ENCODE measurements around the gene NCKAP5.

GRCh38 chr2:133561045-133561852 lies 7.0 kb downstream of the NCKAP5 start:
- peak; percentile 24 to 65 (median 56) for TF ChIP-seq CTCF (IDR thresholded peaks at IDR 0.05)
- TF ChIP-seq POLR2AphosphoS5 (IDR thresholded peaks at IDR 0.05): no peak

Measured in upper lobe of left lung (tissue), 4 donors.